ENCODE data around the gene TMEM39B. TPM values are rescaled to one million over a fixed set of nuclear protein-coding genes. Genes with fewer than 3 reads are reported as not detected.
A peak's percentile ranks its signal among the peaks of the same experiment; 100 is the strongest.
"Not testable (repeated sequence)": the region's sequence is repeated elsewhere in the genome, so short reads cannot be mapped to it uniquely, and the experiment has no call there.

Gene TMEM39B
- total RNA-seq, 1 experiment from 2014 or later: 18.8 TPM

- Mint-ChIP-seq H3K9me3 (no peaks in the 10 kb centered on the region), H3K4me3 (no peak overlapping the region), H3K4me1 (peaks cover 17% of the 10 kb centered on the region), H3K27me3 (ENCODE audit: low read depth) (no peaks in the 10 kb centered on the region), H3K27ac (peak overlapping the region; percentile 85), H3K36me3 (no peaks in the 10 kb centered on the region)
- no peak for ATAC-seq
- ChIA-PET POLR2A (no interaction called here), CTCF (interaction anchor here (0.6 to 2.5 kb wide), 6 partner anchors 16 to 137 kb away, joined by 3 to 11 read pairs (median 4); partner anchors contain the start of gene TMEM39B)
- no peak for TF ChIP-seq CBFB (CRISPR knock-in tag; IDR thresholded peaks at IDR 0.05; ENCODE audit: low read depth)
- TF ChIP-seq AR (CRISPR knock-in tag; IDR thresholded peaks at IDR 0.05): no peak
- DNase-seq (ENCODE audit: low spot score): no peak
Observed at GRCh38 chr1:32111040-32111623, 38.4 kb downstream of the TMEM39B start.

GRCh38 chr1:32111789-32112188 lies 39.0 kb downstream of the TMEM39B start:
- ChIA-PET POLR2A (no interaction called here), CTCF (interaction anchor here (0.6 to 2.5 kb wide), 6 partner anchors 16 to 137 kb away, joined by 3 to 11 read pairs (median 4); partner anchors contain the start of gene TMEM39B)
- H3K36me3 Mint-ChIP-seq: no peaks in the 10 kb centered on the region
- H3K4me3 Mint-ChIP-seq: no peak overlapping the region; the same call in 1 of the 2 replicates
- DNase-seq (ENCODE audit: low spot score) (no peak), ATAC-seq (peak; percentile 38)
- no peaks in the 10 kb centered on the region for H3K9me3 Mint-ChIP-seq
- peaks cover 17% of the 10 kb centered on the region for H3K4me1 Mint-ChIP-seq
- peak overlapping the region; percentile 85 for H3K27ac Mint-ChIP-seq
- TF ChIP-seq ZNF416 (CRISPR knock-in tag; IDR thresholded peaks at IDR 0.05): no peak
- no peak for TF ChIP-seq PRDM15 (CRISPR knock-in tag; IDR thresholded peaks at IDR 0.05)
- TF ChIP-seq ZNF671 (CRISPR knock-in tag; IDR thresholded peaks at IDR 0.05): no peak
- no peak for TF ChIP-seq NR3C1 (CRISPR knock-in tag; conservative IDR thresholded peaks at IDR 0.05; ENCODE audit: low read depth)
- no peak for TF ChIP-seq MYBL2 (CRISPR knock-in tag; IDR thresholded peaks at IDR 0.05)
- no peak for TF ChIP-seq KAT7 (CRISPR knock-in tag; IDR thresholded peaks at IDR 0.05; ENCODE audit: borderline replicate concordance)
- H3K27me3 Mint-ChIP-seq (ENCODE audit: low read depth): no peaks in the 10 kb centered on the region

GRCh38 chr1:32112806-32113375 lies 40.2 kb downstream of the TMEM39B start:
- H3K36me3 Mint-ChIP-seq: no peaks in the 10 kb centered on the region
- peaks cover 17% of the 10 kb centered on the region for H3K4me1 Mint-ChIP-seq
- ATAC-seq (no peak), DNase-seq (ENCODE audit: low spot score) (no peak)
- ChIA-PET CTCF (interaction anchor here (0.7 to 2.5 kb wide), 2 partner anchors 30 to 40 kb away, joined by 3 to 11 read pairs; partner anchors contain the start of gene TMEM39B), POLR2A (no interaction called here)
- TF ChIP-seq ELF4 (CRISPR knock-in tag; IDR thresholded peaks at IDR 0.05; ENCODE audit: low read depth) (no peak), ZNF121 (CRISPR knock-in tag; IDR thresholded peaks at IDR 0.05) (0 out of 2 replicates have a peak, but pooled peaks have one; percentile 58)
- no peaks in the 10 kb centered on the region for H3K27me3 Mint-ChIP-seq (ENCODE audit: low read depth)
- no peaks in the 10 kb centered on the region for H3K9me3 Mint-ChIP-seq
- H3K4me3 Mint-ChIP-seq: no peak overlapping the region
- no peak overlapping the region for H3K27ac Mint-ChIP-seq

GRCh38 chr1:32113436-32113835 lies 40.7 kb downstream of the TMEM39B start:
- POLR2A ChIA-PET; H3K27ac Mint-ChIP-seq; DNase-seq (ENCODE audit: low spot score); H3K36me3 Mint-ChIP-seq; H3K27me3 Mint-ChIP-seq (ENCODE audit: low read depth); ATAC-seq; H3K9me3 Mint-ChIP-seq; CTCF ChIA-PET; H3K4me3 Mint-ChIP-seq: not testable (repeated sequence)
- peaks cover 17% of the 10 kb centered on the region for H3K4me1 Mint-ChIP-seq
